ENCODE results near the gene DRAM1.
"Not testable (repeated sequence)": the region's sequence is repeated elsewhere in the genome, so short reads cannot be mapped to it uniquely, and the experiment has no call there.

The DRAM1 gene

DNA sequence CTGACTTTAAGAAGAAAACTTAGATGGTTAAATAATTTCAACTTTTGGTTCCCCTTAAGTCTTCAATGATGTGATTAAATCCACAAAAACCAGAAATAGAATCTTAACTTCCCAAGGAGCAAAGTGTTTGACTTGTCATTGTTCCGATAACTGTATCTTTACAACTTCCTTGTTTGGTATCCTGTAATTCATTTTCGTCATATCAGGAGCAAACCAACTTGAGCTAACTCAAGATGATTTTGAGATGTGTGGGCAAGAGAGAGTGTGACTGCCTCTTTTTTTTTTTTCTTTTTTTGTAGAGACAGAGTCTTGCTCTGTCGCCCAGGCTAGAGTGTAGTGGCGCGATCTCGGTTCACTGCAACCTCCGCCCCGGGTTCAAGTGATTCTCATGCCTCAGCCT lies 25.3 kb downstream of the DRAM1 start:
- ChIA-PET POLR2A (ENCODE audit: low non-redundant PET) (no interaction called here), CTCF (interaction anchor here (0.6 kb wide), 1 partner anchor 171 kb away, joined by 4 read pairs; no protein-coding TSS in a partner anchor)
- no peak for TF ChIP-seq CTCF (conservative IDR thresholded peaks at IDR 0.05; ENCODE audit: low read depth)
- DNase-seq (ENCODE audit: low spot score): no peak
- H3K27ac ChIP-seq: no peak overlapping the region

- TF ChIP-seq CTCF (conservative IDR thresholded peaks at IDR 0.05; ENCODE audit: low read depth): no peak
- CTCF ChIA-PET: interaction anchor here (0.6 to 0.9 kb wide), 2 partner anchors 13 to 132 kb away, joined by 3 read pairs; no protein-coding TSS in a partner anchor
- H3K27ac ChIP-seq: no peak overlapping the region
- DNase-seq (ENCODE audit: low spot score): no peak
- POLR2A ChIA-PET (ENCODE audit: low non-redundant PET): no interaction called here
Observed at GRCh38 chr12:101906226-101906625, 28.8 kb downstream of the DRAM1 start.

DNA sequence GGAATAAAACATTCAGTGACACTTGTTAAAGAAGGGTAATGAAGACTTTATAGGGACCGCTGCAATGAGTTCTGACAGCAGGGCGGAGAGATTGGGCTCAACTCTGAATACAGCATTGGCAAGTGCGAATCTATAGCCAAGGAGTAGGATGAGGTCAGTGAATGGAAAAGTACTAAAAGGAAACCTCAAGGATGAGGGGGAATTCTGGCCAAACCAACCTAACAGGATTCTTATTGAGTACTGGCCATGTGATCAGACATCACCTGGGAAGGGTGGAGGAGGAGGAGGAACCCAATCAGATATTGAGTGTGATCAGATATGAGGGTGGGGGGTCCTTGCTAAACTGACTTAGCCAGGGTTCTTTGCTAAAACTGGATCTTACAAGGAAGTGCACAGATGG lies 31.0 kb downstream of the DRAM1 start:
- CTCF ChIA-PET: interaction anchor here (0.6 kb wide), 1 partner anchor 584 kb away, joined by 5 read pairs; no protein-coding TSS in a partner anchor
- no peak for DNase-seq (ENCODE audit: low spot score)
- POLR2A ChIA-PET (ENCODE audit: low non-redundant PET): no interaction called here
- no peak for TF ChIP-seq CTCF (conservative IDR thresholded peaks at IDR 0.05; ENCODE audit: low read depth)
- H3K27ac ChIP-seq: no peak overlapping the region

DNA sequence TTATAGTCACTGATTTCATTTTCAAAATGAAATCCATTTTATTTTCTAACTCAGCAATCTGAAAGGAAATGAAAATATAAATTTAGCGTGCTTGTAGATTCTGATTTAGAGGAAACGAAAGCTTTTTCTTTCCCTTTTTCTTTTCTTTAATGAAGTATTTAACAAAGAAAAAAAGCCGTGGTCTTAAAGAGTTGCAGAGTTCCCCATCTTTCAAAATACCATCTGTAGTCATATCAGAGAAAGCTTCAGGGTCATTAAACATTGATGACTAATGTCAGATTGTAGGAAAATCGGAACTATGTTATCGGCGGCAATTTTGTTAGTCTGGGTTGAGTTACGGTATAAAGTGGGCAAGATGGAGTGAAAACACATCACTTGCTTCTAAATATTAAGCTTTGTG lies 32.3 kb downstream of the DRAM1 start:
- no peak overlapping the region for H3K27ac ChIP-seq
- CTCF ChIA-PET: no interaction called here
- no peak for TF ChIP-seq CTCF (conservative IDR thresholded peaks at IDR 0.05; ENCODE audit: low read depth)
- POLR2A ChIA-PET (ENCODE audit: low non-redundant PET): no interaction called here
- no peak for DNase-seq (ENCODE audit: low spot score)

- ChIA-PET POLR2A (ENCODE audit: low non-redundant PET) (no interaction called here), CTCF (interaction anchor here (0.5 to 0.6 kb wide), 2 partner anchors 12 to 84 kb away, joined by 3 to 5 read pairs; no protein-coding TSS in a partner anchor)
- H3K27ac ChIP-seq: no peak overlapping the region
- TF ChIP-seq CTCF (conservative IDR thresholded peaks at IDR 0.05; ENCODE audit: low read depth): no peak
- DNase-seq (ENCODE audit: low spot score): no peak
Observed at GRCh38 chr12:101915841-101916240, 38.5 kb downstream of the DRAM1 start.

DNA sequence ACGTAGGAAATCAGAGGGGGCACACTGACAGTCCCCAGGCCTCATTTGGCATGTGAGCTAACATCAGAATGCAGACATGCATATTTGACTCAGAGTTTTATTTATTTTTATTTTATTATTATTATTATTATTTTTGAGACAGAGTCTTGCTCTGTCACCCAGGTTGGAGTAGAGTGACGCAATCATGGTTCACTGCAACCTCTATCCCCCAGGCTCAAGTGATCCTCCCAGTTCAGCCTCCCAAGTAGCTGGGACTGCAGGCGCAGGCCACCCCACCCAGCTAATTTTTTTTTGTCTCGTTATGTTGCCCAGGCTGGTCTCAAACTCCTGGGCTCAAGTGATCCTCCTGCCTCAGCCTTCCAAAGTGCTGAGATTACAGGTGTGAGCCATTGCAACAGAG lies 41.4 kb downstream of the DRAM1 start:
- H3K27ac ChIP-seq; POLR2A ChIA-PET (ENCODE audit: low non-redundant PET); CTCF ChIA-PET; DNase-seq (ENCODE audit: low spot score): not testable (repeated sequence)

DNA sequence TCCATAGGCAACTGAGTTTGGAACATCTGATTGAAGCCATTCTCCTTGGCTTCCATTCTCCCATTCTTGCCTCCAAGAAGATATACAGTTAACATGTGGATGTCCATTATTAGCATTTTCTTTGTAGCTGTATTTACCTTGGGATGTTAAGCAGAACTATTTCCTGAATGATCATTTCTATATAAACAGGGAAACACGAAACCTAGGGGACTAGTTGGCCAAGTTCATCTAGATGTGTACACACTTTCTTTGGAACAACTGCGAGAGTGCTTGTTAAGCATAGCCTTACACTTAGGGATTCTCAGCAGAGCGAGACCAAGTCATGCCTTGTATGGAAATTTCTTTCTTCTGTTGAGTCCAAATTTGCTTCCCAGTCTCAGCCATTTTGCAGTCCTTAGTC lies 42.1 kb downstream of the DRAM1 start:
- ChIA-PET POLR2A (ENCODE audit: low non-redundant PET) (no interaction called here), CTCF (interaction anchor here (0.6 kb wide), 1 partner anchor 13 kb away, joined by 3 read pairs; no protein-coding TSS in a partner anchor)
- TF ChIP-seq CTCF (conservative IDR thresholded peaks at IDR 0.05; ENCODE audit: low read depth): no peak
- no peak for DNase-seq (ENCODE audit: low spot score)
- H3K27ac ChIP-seq: no peak overlapping the region

Data from RWPE1 (cell line).